RWPE2 (cell line): Measurements from ENCODE around the gene FRG1.
"Not testable (repeated sequence)": the region's sequence is repeated elsewhere in the genome, so short reads cannot be mapped to it uniquely, and the experiment has no call there.

Experiments
- ATAC-seq: fragments of 200-7000 bp; cut with Tn5 transposase; 3 replicates; pipeline ENCODE4 v1.9.1; 2021; ENCODE audit warnings: low read depth
- DNase-seq: peaks from one replicate; pipeline ENCODE4 v3.0.0-alpha.2; 2020; ENCODE audit warnings: low spot score
- H3K27ac ChIP-seq: fragments of 450-650 bp; 2 replicates; pipeline ENCODE4 v1.5.1; 2017; ENCODE audit warnings: mild to moderate bottlenecking; ENCODE audit not compliant: poor library complexity, severe bottlenecking
- H3K27me3 ChIP-seq: fragments of 250-450 bp; sonication (Bioruptor Pico); 2 replicates; pipeline ENCODE4 v1.5.1; 2021; ENCODE audit warnings: mild to moderate bottlenecking, moderate library complexity; ENCODE audit not compliant: insufficient read depth, poor library complexity, severe bottlenecking
- H3K36me3 ChIP-seq: fragments of 250-450 bp; sonication (Bioruptor Pico); 2 replicates; pipeline ENCODE4 v1.5.1; 2020; ENCODE audit warnings: low read depth, mild to moderate bottlenecking, moderate library complexity
- H3K4me1 ChIP-seq: fragments of 250-450 bp; sonication (Bioruptor Pico); 2 replicates; pipeline ENCODE4 v1.5.1; 2021; ENCODE audit warnings: mild to moderate bottlenecking, moderate library complexity; ENCODE audit not compliant: insufficient read depth, poor library complexity, severe bottlenecking
- H3K4me3 ChIP-seq: fragments of 250-450 bp; sonication (Bioruptor Pico); 2 replicates; pipeline ENCODE4 v1.5.1; 2021; ENCODE audit warnings: mild to moderate bottlenecking, moderate library complexity; ENCODE audit not compliant: severe bottlenecking
- H3K9me3 ChIP-seq: fragments of 250-450 bp; sonication (Bioruptor Pico); 2 replicates; pipeline ENCODE4 v1.5.1; 2021; ENCODE audit warnings: mild to moderate bottlenecking, moderate library complexity; ENCODE audit not compliant: severe bottlenecking
- CTCF ChIP-seq: fragments of 450-650 bp; IDR thresholded peaks from one replicate; pipeline ENCODE4 v1.5.1; 2017; ENCODE audit warnings: mild to moderate bottlenecking, moderate library complexity; ENCODE audit not compliant: poor library complexity, severe bottlenecking

FRG1 gene

GRCh38 chr4:189940178-189941004 lies at the start of gene FRG1:
FRG1 (plus strand) TSS chr4:189940872; CDS start chr4:189941010, 138 bp downstream.
- H3K4me1 ChIP-seq: no peaks in the 10 kb centered on the region
- peak within 1 kb of the TSS; percentile 58 for H3K27ac ChIP-seq
- TF ChIP-seq CTCF: peak; percentile 86
- peak; percentile 98 for ATAC-seq
- H3K36me3 ChIP-seq: peaks cover 9% of the 10 kb centered on the region
- peak; percentile 90 for DNase-seq
- peak within 1 kb of the TSS; percentile 47 for H3K4me3 ChIP-seq
- H3K27me3 ChIP-seq: no peaks in the 10 kb centered on the region
- H3K9me3 ChIP-seq: no peaks in the 10 kb centered on the region

DNA sequence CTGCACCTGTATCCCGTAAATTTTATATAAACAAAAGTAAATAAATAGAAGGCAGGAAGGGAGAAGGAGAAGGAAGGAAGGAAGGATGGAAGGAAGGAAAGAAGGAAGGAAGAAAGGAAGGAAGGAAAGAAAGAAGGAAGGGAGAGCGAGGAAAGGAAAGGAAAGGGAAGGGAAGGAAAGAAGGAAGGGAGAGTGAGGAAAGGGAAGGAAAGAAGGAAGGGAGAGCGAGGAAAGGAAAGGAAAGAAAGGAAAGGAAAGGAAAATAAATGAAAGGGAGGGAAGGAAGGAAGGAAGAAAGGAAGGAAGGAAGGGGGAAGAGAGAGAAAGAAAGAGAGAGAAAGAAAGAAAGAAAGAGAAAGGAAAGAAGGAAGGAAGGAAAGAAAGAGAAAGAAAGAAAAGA lies 43.0 kb upstream of the FRG1 start:
- no peak for DNase-seq
- TF ChIP-seq CTCF: no peak
- no peak for ATAC-seq
- H3K4me1 ChIP-seq: no peaks in the 10 kb centered on the region
- no peak overlapping the region for H3K27ac ChIP-seq
- no peaks in the 10 kb centered on the region for H3K9me3 ChIP-seq
- H3K27me3 ChIP-seq: no peaks in the 10 kb centered on the region
- H3K36me3 ChIP-seq: no peaks in the 10 kb centered on the region
- no peak overlapping the region for H3K4me3 ChIP-seq

- H3K36me3 ChIP-seq, ATAC-seq, H3K27ac ChIP-seq, H3K27me3 ChIP-seq, H3K4me1 ChIP-seq, H3K9me3 ChIP-seq, DNase-seq, H3K4me3 ChIP-seq: not testable (repeated sequence)
Observed at GRCh38 chr4:189899481-189900015, 41.1 kb upstream of the FRG1 start.

GRCh38 chr4:189904420-189905027 lies 36.1 kb upstream of the FRG1 start:
- H3K36me3 ChIP-seq, H3K4me3 ChIP-seq, H3K27me3 ChIP-seq, H3K27ac ChIP-seq, H3K4me1 ChIP-seq, H3K9me3 ChIP-seq, DNase-seq: not testable (repeated sequence)
- peak; percentile 57; the same call in 2 of the 3 replicates for ATAC-seq
- TF ChIP-seq CTCF: peak; percentile 65

GRCh38 chr4:189912170-189912569 lies 28.5 kb upstream of the FRG1 start:
- ATAC-seq (no peak), DNase-seq (no peak)
- peak; percentile 41 for TF ChIP-seq CTCF

More at GRCh38 chr4:189912170-189912569, 28.5 kb upstream of the FRG1 start:
- H3K4me1 ChIP-seq: no peaks in the 10 kb centered on the region
- no peaks in the 10 kb centered on the region for H3K9me3 ChIP-seq
- no peaks in the 10 kb centered on the region for H3K36me3 ChIP-seq
- H3K4me3 ChIP-seq: no peak overlapping the region
- no peaks in the 10 kb centered on the region for H3K27me3 ChIP-seq
- no peak overlapping the region for H3K27ac ChIP-seq
